MCF 10A (cell line): ENCODE results near the gene RBM14. TPM values are rescaled to one million over a fixed set of nuclear protein-coding genes. Genes with fewer than 3 reads are reported as not detected.
A peak's percentile ranks its signal among the peaks of the same experiment; 100 is the strongest.

Experiments used
- BruUV-seq: library from RNA; stranded (reverse); fragments of 400-500 nt; replicated peaks from 2 replicates; lab custom pipeline; 2021; lab: Mats Ljungman, UMichigan
- CTCF ChIA-PET: fragments of 300-600 bp; sonication (Branson Sonifier 250); formaldehyde crosslinking; extraction: SDS; loops from one replicate; lab custom pipeline; 2021; ENCODE audit warnings: antibody characterized with exemption, inconsistent platforms; lab: Yijun Ruan, JAX
- POLR2A ChIA-PET: fragments of 300-600, 350-650 bp; sonication (Branson Sonifier 250); formaldehyde crosslinking; extraction: SDS; loops from one replicate; lab custom pipeline; 2020; ENCODE audit warnings: antibody characterized with exemption, inconsistent platforms; lab: Yijun Ruan, JAX
- DNase-seq: peaks from one replicate; pipeline ENCODE4 v3.0.0-alpha.2; 2018; ENCODE audit not compliant: unreplicated experiment
- H3K27ac Mint-ChIP-seq: one replicate; pipeline ENCODE4 v1.8.0; 2022; ENCODE audit warnings: mild to moderate bottlenecking, low read depth, mixed read lengths; ENCODE audit not compliant: unreplicated experiment
- H3K27me3 Mint-ChIP-seq: one replicate; pipeline ENCODE4 v1.8.0; 2022; ENCODE audit warnings: mixed read lengths; ENCODE audit not compliant: insufficient read depth, unreplicated experiment
- H3K36me3 Mint-ChIP-seq: one replicate; pipeline ENCODE4 v1.8.0; 2022; ENCODE audit warnings: mild to moderate bottlenecking, moderate library complexity, mixed read lengths; ENCODE audit not compliant: insufficient read depth, unreplicated experiment
- H3K4me1 Mint-ChIP-seq: one replicate; pipeline ENCODE4 v1.8.0; 2022; ENCODE audit warnings: mixed read lengths; ENCODE audit not compliant: insufficient read depth, unreplicated experiment
- H3K4me3 Mint-ChIP-seq: one replicate; pipeline ENCODE4 v1.8.0; 2022; ENCODE audit warnings: mild to moderate bottlenecking, moderate library complexity, mixed read lengths; ENCODE audit not compliant: unreplicated experiment
- H3K9me3 Mint-ChIP-seq: one replicate; pipeline ENCODE4 v1.8.0; 2022; ENCODE audit warnings: mixed read lengths; ENCODE audit not compliant: unreplicated experiment
- intact Hi-C: fragments of 100-400 bp; cut with micrococcal nuclease; formaldehyde crosslinking; loops from 2 replicates; pipeline ENCODE4 v1.14.1; 2022
- total RNA-seq: library from RNA; stranded (reverse); gene quantifications from 2 replicates; pipeline ENCODE4 v1.2.3, GENCODE V29; 2022
- TF ChIP-seq, protein P1 (sequence below): fragments of 200-600 bp; IDR thresholded peaks from one replicate; pipeline ENCODE4 v1.8.0; 2022; ENCODE audit warnings: antibody characterized with exemption, mild to moderate bottlenecking; ENCODE audit not compliant: unreplicated experiment

RBM14 gene
- total RNA-seq, 1 experiment from 2014 or later, result 78.1 TPM

GRCh38 chr11:66612458-66612857 lies 4.0 kb upstream of the RBM14 start:
- Mint-ChIP-seq H3K9me3 (no peaks in the 10 kb centered on the region), H3K4me1 (peaks cover 5% of the 10 kb centered on the region), H3K36me3 (peaks cover 25% of the 10 kb centered on the region), H3K27me3 (no peaks in the 10 kb centered on the region), H3K4me3 (no peak overlapping the region), H3K27ac (no peak overlapping the region)
- BruUV-seq, result no TSS peak
- DNase-seq, result no peak
- intact Hi-C loops, result no loop called here
- CTCF ChIA-PET, result interaction anchor here (0.9 kb wide), 1 partner anchor 83 kb away, joined by 3 read pairs; no protein-coding TSS in a partner anchor
- POLR2A ChIA-PET, result interaction anchor here (0.7 to 21.3 kb wide), 2 partner anchors 25 to 628 kb away, joined by 3 to 420 read pairs; partner anchors contain the start of gene RBM4
- TF ChIP-seq, protein P1, sequence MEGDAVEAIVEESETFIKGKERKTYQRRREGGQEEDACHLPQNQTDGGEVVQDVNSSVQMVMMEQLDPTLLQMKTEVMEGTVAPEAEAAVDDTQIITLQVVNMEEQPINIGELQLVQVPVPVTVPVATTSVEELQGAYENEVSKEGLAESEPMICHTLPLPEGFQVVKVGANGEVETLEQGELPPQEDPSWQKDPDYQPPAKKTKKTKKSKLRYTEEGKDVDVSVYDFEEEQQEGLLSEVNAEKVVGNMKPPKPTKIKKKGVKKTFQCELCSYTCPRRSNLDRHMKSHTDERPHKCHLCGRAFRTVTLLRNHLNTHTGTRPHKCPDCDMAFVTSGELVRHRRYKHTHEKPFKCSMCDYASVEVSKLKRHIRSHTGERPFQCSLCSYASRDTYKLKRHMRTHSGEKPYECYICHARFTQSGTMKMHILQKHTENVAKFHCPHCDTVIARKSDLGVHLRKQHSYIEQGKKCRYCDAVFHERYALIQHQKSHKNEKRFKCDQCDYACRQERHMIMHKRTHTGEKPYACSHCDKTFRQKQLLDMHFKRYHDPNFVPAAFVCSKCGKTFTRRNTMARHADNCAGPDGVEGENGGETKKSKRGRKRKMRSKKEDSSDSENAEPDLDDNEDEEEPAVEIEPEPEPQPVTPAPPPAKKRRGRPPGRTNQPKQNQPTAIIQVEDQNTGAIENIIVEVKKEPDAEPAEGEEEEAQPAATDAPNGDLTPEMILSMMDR, result no peak

DNA sequence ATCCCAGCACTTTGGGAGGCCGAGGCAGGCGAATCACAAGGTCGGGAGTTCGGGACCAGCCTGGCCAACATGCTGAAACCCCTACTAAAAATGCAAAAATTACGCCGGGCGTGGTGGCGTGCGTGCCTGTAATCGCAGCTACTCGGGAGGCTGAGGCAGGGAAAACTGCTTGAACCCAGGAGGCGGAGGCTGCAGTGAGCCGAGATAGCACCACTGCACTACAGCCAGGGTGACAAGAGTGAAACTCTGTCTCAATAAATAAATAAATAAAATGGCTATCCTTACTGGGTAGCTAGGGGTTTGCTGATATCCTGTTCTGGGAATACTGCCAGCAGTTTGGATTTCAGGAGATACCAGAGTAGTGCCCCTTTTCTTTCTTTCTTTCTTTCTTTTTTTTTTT lies 2.4 kb upstream of the RBM14 start:
- no peak overlapping the region for H3K4me3 Mint-ChIP-seq
- BruUV-seq, result no TSS peak
- peaks cover 14% of the 10 kb centered on the region for H3K4me1 Mint-ChIP-seq
- intact Hi-C loops, result no loop called here
- H3K27me3 Mint-ChIP-seq, result no peaks in the 10 kb centered on the region
- no peak overlapping the region for H3K27ac Mint-ChIP-seq
- CTCF ChIA-PET, result interaction anchor here (0.7 kb wide), 1 partner anchor 169 kb away, joined by 6 read pairs; no protein-coding TSS in a partner anchor
- H3K36me3 Mint-ChIP-seq, result peaks cover 35% of the 10 kb centered on the region
- POLR2A ChIA-PET, result interaction anchor here (0.7 to 21.3 kb wide), 4 partner anchors 18 to 45 kb away, joined by 3 to 420 read pairs (median 4); partner anchors contain the start of gene RBM4
- H3K9me3 Mint-ChIP-seq, result no peaks in the 10 kb centered on the region
- no peak for DNase-seq
- TF ChIP-seq, protein P1, result no peak

DNA sequence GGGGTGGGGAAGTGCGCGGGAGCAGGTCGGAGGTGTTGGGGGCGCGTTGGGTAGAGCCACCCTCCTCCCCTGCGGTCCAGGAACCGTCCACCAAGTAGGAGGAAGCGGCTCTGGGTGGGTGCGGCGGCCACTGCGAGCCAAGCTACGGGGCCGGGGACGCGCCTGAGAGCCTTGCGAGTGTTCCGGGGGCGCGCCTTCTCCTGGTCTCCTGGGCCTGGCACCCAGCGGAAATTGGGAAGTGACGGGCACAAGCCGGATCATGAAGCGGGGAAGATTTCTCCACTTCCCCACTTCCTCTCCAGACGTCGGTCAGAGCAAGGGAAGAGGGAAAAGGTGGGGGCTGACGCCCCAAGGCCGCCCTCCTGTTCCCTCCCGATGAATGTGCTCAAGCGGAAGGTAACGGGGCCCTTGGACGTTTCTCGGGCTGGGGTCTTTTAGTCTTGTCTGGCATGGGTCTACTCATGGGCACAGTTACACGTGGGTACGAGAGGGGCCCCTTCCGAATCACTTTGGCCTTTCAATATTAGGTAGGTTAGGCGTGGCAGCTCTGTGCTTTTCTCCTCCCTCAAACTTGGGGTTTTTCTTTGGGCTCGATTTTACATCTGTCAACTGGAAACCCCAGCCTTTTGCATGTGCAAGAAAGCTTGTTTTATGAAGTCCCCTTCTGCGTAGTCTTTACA lies 865 bp downstream of the RBM14 start:
- POLR2A ChIA-PET, result interaction anchor here (0.6 to 21.3 kb wide), 31 partner anchors 8 to 1140 kb away, joined by 3 to 420 read pairs (median 5); partner anchors contain the start of genes ACTN3, BBS1, CCDC87 and CCS
- peak; percentile 52 for DNase-seq
- H3K4me3 Mint-ChIP-seq, result peak overlapping the region; percentile 86

More for the DNA sequence above, 865 bp downstream of the RBM14 start:
- Mint-ChIP-seq H3K4me1 (peaks cover 20% of the 10 kb centered on the region), H3K9me3 (no peaks in the 10 kb centered on the region), H3K36me3 (peaks cover 67% of the 10 kb centered on the region), H3K27me3 (no peaks in the 10 kb centered on the region), H3K27ac (peak overlapping the region; percentile 96)
- BruUV-seq, result no TSS peak
- CTCF ChIA-PET, result interaction anchor here (0.6 to 1.9 kb wide), 6 partner anchors 21 to 765 kb away, joined by 3 to 12 read pairs (median 3); partner anchors contain the start of genes DPP3, RBM4 and RBM4B
- intact Hi-C loops, result loop anchor here (5.0 kb wide), 1 partner anchor 135 kb away; the partner anchor contains the start of gene DPP3
- TF ChIP-seq, protein P1, result no peak
